C4-2B (cell line): ENCODE data around the gene GHRH.
A peak's percentile ranks its signal among the peaks of the same experiment; 100 is the strongest.

Source experiments
- H3K27ac ChIP-seq: fragments of 450-650 bp; 2 replicates; pipeline ENCODE4 v1.5.1; 2017
- ZFX ChIP-seq: fragments of 450-650 bp; IDR thresholded peaks from 2 replicates; pipeline ENCODE4 v1.6.1; 2017
- TF ChIP-seq, protein P1 (sequence below): fragments of 450-650 bp; conservative IDR thresholded peaks from 2 replicates; pipeline ENCODE4 v1.5.1; 2017; ENCODE audit warnings: mild to moderate bottlenecking

The GHRH gene, protein sequence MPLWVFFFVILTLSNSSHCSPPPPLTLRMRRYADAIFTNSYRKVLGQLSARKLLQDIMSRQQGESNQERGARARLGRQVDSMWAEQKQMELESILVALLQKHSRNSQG

DNA sequence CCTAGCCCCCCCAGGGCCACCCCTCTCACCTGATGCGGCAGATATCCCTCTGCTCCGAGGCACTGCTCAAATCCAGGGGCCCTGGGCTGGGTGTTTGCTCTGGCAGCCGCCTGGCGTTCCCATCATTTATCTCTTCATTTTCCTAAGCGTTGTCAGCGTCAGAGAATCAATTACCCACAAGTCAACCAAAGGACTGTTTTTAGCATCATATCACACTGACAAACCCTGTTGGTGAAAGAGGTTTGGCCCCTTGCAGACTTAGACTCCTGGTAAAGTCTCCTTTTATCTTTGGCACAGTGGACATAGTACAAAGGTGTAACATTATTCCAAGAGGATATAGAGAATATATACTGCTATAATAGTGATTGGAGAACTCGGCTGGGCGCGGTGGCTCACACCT, at the start of gene GHRH:
GHRH (minus strand) TSS at position 101 of the 400 bp plus-strand sequence. CDS start 4,925 bp downstream, outside the sequence.
- no peak for TF ChIP-seq ZFX
- TF ChIP-seq, protein P1, sequence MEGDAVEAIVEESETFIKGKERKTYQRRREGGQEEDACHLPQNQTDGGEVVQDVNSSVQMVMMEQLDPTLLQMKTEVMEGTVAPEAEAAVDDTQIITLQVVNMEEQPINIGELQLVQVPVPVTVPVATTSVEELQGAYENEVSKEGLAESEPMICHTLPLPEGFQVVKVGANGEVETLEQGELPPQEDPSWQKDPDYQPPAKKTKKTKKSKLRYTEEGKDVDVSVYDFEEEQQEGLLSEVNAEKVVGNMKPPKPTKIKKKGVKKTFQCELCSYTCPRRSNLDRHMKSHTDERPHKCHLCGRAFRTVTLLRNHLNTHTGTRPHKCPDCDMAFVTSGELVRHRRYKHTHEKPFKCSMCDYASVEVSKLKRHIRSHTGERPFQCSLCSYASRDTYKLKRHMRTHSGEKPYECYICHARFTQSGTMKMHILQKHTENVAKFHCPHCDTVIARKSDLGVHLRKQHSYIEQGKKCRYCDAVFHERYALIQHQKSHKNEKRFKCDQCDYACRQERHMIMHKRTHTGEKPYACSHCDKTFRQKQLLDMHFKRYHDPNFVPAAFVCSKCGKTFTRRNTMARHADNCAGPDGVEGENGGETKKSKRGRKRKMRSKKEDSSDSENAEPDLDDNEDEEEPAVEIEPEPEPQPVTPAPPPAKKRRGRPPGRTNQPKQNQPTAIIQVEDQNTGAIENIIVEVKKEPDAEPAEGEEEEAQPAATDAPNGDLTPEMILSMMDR: no peak
- H3K27ac ChIP-seq: no peak within 1 kb of the TSS

DNA sequence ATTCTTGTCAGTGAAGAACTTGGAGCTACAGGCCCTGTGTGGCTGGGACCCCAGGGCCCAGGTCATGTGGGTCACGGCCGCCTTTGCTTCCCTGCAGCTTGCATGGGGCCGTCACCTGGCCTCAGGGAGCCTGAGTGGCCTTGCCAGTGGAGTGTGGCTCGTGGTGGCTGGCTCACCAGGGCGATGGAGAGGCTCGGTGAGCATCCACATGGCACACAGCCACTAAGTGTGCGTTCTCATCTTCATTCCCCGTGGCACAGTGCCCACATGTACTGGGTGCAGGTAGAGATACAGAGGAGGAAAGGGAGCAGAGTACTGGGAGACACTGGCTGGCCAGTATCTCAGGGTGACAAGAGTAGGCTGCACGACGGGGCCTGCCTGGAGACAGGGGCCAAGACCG, 49.3 kb upstream of the GHRH start:
- TF ChIP-seq ZFX: no peak
- TF ChIP-seq, protein P1: no peak
- no peak overlapping the region for H3K27ac ChIP-seq

DNA sequence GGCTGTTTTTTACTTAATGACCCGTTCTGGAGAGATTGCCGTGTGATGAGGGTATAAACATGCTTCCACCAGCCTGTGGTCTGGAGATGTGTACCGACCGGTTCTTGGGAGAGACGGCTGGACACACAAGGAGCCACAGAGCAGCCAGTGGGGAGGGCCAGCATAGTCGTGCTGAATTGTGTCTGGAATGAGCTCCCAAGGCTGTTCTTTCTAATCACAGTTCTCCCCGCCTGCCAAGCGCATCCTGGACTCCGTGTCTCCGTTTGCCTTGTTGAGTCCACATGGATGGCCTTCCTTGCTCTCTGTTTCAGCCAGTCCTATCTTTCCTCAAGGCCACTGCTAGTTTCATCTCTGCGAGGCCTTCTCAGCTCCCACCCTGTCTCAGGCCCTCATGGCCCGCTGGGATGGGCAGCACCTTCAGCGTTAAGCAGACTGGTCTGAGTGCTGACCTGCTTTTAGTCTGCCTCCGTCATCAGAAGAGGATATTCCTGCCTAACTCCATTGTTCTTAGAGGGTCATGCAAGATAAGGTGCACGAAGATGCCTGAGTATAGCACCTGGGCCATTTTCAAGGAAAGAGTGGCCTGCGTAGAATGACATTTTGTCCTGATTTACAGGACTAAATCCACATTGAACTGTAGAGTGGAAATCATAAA, 48.4 kb upstream of the GHRH start:
- H3K27ac ChIP-seq: peak overlapping the region; percentile 20
- TF ChIP-seq ZFX: no peak
- TF ChIP-seq, protein P1: no peak

DNA sequence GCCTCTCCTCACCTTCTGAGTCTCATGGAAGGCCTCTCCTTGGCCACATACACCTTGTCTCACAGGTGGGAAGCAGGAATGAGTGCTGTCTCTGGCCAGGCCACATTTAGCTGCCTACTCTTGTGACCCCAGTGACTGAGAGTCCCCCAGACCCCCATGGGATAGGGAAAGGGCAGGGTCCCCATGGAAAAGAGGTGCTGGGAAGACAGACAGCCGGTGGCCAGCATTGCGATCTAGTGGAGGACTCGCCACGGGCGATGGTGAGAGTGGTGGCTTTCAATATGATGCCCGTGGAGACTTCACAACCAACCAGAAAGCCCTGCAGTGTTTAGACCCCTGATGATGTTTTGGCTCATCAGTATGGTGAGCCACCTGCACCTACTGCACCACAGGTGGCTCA, 47.7 kb upstream of the GHRH start:
- no peak overlapping the region for H3K27ac ChIP-seq
- TF ChIP-seq, protein P1: no peak
- no peak for TF ChIP-seq ZFX

DNA sequence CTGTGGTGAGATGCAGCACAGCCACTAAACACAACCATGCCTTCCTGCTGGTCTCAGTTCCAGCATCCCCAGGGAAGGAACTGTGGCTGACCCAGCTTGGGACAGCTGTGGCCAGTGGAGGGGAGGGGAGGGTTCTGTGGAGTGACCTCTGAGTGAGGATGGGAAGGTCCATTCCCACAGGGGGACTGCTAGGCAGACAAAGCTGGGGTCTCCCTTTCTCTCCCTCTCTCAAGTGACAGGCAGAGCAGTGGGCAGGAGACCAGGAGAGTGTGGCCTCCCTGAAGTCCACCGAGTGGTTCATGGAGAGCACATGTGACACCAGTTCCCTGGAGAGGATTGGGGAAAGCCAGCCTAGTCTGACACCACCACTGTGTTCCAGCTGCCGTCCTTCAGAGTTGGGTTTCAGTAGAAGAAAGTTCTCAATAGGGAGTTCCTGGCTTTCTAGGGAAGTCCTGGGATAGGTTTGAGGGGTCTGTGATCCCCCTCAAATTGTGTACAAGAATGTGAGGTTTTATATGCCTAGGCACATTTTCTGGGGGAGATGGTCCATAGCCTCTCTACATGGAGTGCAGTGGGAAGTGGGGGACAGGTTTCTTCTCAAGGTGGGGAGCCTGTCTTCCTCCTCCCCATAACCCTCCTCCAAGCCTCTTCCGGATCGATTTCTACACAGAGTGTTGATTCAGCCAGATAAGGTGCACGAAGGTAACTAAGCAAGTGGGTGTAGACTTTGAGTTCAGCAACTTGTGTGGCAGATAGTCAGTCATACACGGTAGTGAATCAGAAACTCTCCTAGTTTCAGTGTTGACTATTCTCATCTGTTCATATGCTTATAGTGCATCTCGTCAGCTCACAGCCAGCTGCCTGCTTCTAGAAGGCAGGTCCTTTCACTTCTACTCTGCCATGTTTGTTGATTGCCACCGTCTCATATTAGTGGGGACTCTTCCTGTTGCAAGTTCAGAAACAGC, 46.8 kb upstream of the GHRH start:
- TF ChIP-seq, protein P1: no peak
- no peak for TF ChIP-seq ZFX
- no peak overlapping the region for H3K27ac ChIP-seq

DNA sequence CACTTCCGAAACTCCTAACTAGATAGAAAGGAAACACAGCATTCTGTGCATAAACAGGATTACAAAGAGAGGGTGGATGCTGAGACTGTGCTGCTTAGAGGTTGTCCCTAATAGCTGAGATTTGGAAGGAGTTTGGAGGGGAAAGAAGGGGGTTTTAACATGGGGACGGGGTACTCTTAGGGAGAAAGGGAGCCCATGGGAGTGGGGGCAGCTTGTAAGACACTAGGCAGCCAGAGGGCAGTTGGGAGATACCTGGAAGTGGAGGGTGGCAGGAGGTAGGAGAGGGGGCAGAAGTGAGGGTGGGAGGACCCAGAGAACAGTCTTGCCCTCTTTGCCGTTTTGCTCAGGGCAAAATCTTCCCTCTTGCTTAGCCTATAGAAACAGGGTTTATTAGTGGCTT, 44.2 kb upstream of the GHRH start:
- no peak for TF ChIP-seq ZFX
- TF ChIP-seq, protein P1: no peak
- H3K27ac ChIP-seq: no peak overlapping the region

DNA sequence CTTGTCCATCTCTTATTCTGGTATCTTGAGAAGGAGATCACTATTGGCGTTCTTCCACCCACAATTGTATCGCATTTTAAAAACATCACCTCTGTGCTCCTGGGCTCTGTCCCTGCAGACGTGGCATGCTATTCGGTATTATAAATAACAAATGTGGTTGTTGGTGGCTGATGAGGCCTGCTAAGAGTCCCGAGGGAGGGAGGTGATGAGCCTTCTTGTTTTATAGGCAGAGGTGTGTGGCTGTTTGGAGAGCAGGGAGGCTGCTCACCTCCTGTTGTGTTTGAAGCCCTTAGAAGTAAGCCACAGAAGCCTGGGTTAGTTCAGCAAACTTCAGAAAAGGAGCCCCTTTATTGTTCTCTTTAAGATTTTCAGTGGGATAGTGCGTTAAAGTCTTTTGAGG, 43.5 kb upstream of the GHRH start:
- TF ChIP-seq ZFX: no peak
- TF ChIP-seq, protein P1: no peak
- H3K27ac ChIP-seq: peak overlapping the region; percentile 23; the same call in 1 of the 2 replicates
